GM19452 (cell line): ENCODE results near the gene STYXL2.

Experiments used
- ATAC-seq: cut with Tn5 transposase; IDR thresholded peaks from one replicate; pipeline ENCODE4 v1.9.1; 2021; ENCODE audit not compliant: unreplicated experiment

STYXL2 gene

GRCh38 chr1:167077128-167077867 is 16.6 kb upstream of the STYXL2 start:
- no peak for ATAC-seq

GRCh38 chr1:167077868-167078210 is 16.0 kb upstream of the STYXL2 start:
- ATAC-seq: no peak

GRCh38 chr1:167081594-167082156 is 12.2 kb upstream of the STYXL2 start:
- no peak for ATAC-seq

- no peak for ATAC-seq
These were observed 11.3 kb upstream of the STYXL2 start for GRCh38 chr1:167082511-167083027.

- no peak for ATAC-seq
These were observed 10.7 kb upstream of the STYXL2 start for GRCh38 chr1:167083066-167083665.

- ATAC-seq: no peak
These were observed 10.0 kb upstream of the STYXL2 start for GRCh38 chr1:167083871-167084270.

- ATAC-seq: no peak
These were observed 9.1 kb upstream of the STYXL2 start for GRCh38 chr1:167084757-167085156.

- ATAC-seq: no peak
These were observed 7.8 kb upstream of the STYXL2 start for GRCh38 chr1:167086033-167086432.

GRCh38 chr1:167086768-167087167 is 7.1 kb upstream of the STYXL2 start:
- no peak for ATAC-seq

GRCh38 chr1:167088746-167089417 is 5.0 kb upstream of the STYXL2 start:
- ATAC-seq: no peak

GRCh38 chr1:167089939-167090313 is 3.9 kb upstream of the STYXL2 start:
- ATAC-seq: no peak

- no peak for ATAC-seq
These were observed 3.4 kb upstream of the STYXL2 start, which contains the start of gene GPA33 for GRCh38 chr1:167090314-167090942. TSS of gene GPA33 (minus strand) at chr1:167090377. CDS start at chr1:167090287, 90 bp downstream.

- no peak for ATAC-seq
These were observed 1.2 kb upstream of the STYXL2 start for GRCh38 chr1:167092653-167093052.

GRCh38 chr1:167094690-167095089 is 815 bp downstream of the STYXL2 start:
- no peak for ATAC-seq

GRCh38 chr1:167095368-167095767 is 1.5 kb downstream of the STYXL2 start:
- no peak for ATAC-seq

GRCh38 chr1:167099851-167100250 is 6.0 kb downstream of the STYXL2 start:
- no peak for ATAC-seq

GRCh38 chr1:167100730-167101129 is 6.9 kb downstream of the STYXL2 start:
- ATAC-seq: no peak

- no peak for ATAC-seq
These were observed 7.9 kb downstream of the STYXL2 start for GRCh38 chr1:167101754-167102153.

GRCh38 chr1:167102906-167103573 is 9.2 kb downstream of the STYXL2 start:
- ATAC-seq: no peak

- ATAC-seq: peak; percentile 66
These were observed 10.4 kb downstream of the STYXL2 start for GRCh38 chr1:167104256-167104633.
